HFFc6 (cell line): Measurements from ENCODE around the gene AGPAT1. TPM values are rescaled to one million over a fixed set of nuclear protein-coding genes. Genes with fewer than 3 reads are reported as not detected.

Experiments used
- DNase-seq: peaks from one replicate; pipeline ENCODE4 v3.0.0-alpha.2; 2018
- H3K27ac Mint-ChIP-seq: 2 replicates; pipeline ENCODE4 v1.8.0; 2020; ENCODE audit warnings: mild to moderate bottlenecking, mixed read lengths
- H3K27me3 Mint-ChIP-seq: 2 replicates; pipeline ENCODE4 v1.8.0; 2021; ENCODE audit warnings: mild to moderate bottlenecking, moderate library complexity, mixed read lengths; ENCODE audit not compliant: insufficient read depth
- H3K36me3 Mint-ChIP-seq: 2 replicates; pipeline ENCODE4 v1.8.0; 2021; ENCODE audit warnings: low read depth, mixed read lengths
- H3K4me1 Mint-ChIP-seq: 2 replicates; pipeline ENCODE4 v1.8.0; 2020; ENCODE audit warnings: low read depth, mixed read lengths
- H3K4me3 Mint-ChIP-seq: 2 replicates; pipeline ENCODE4 v1.8.0; 2020; ENCODE audit warnings: mild to moderate bottlenecking, moderate library complexity, mixed read lengths
- H3K9me3 Mint-ChIP-seq: 2 replicates; pipeline ENCODE4 v1.8.0; 2020; ENCODE audit warnings: mild to moderate bottlenecking, mixed read lengths
- CTCF ChIP-seq: fragments of 200-600 bp; sonication (generic); IDR thresholded peaks from 2 replicates; pipeline ENCODE4 v1.5.0; 2021; ENCODE audit warnings: antibody characterized with exemption, mild to moderate bottlenecking
- long read RNA-seq: library from polyadenylated mRNA; unstranded; transcript quantifications from one replicate; pipeline ENCODE4 v2.0.0, GENCODE V29; 2019
- total RNA-seq, 6 experiments: library from RNA; stranded (reverse); fragmentation: NEBNext Ultra II Directional; extraction: Animal tissue kit (Norgen Biotek cat#: 25700); gene quantifications; 2 replicates in 1 of 6; 3 replicates in 5 of 6; pipeline ENCODE4 v1.2.3, GENCODE V29; 2021

Gene AGPAT1, protein sequence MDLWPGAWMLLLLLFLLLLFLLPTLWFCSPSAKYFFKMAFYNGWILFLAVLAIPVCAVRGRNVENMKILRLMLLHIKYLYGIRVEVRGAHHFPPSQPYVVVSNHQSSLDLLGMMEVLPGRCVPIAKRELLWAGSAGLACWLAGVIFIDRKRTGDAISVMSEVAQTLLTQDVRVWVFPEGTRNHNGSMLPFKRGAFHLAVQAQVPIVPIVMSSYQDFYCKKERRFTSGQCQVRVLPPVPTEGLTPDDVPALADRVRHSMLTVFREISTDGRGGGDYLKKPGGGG
- total RNA-seq: 100 to 1,000 TPM in 5 of 6 experiments, 10 to 100 TPM in 1; 88.8 to 114 (median 104) TPM
- long read RNA-seq, transcript AGPAT1-203 (7 exons, 2,234 nt): major isoform, 23 of 70 reads
- long read RNA-seq, partial matches to known transcripts: 10 of 70 reads
- long read RNA-seq, other reads (novel, unspliced or antisense): 37 of 70 reads

- peaks cover 3% of the 10 kb centered on the region; the same call in 1 of the 2 replicates for H3K27me3 Mint-ChIP-seq
- peak within 1 kb of the TSS; percentile 99 for H3K27ac Mint-ChIP-seq
- H3K4me1 Mint-ChIP-seq: peaks cover 76% of the 10 kb centered on the region
- peak within 1 kb of the TSS; percentile 96 for H3K4me3 Mint-ChIP-seq
- DNase-seq: peak; percentile 98
- no peak for TF ChIP-seq CTCF
- H3K36me3 Mint-ChIP-seq: peaks cover 22% of the 10 kb centered on the region
- no peaks in the 10 kb centered on the region for H3K9me3 Mint-ChIP-seq
Observed at GRCh38 chr6:32175711-32176475, at the start of gene AGPAT1. TSS of gene AGPAT1 (minus strand) at chr6:32176084. CDS start at chr6:32171496, 4,588 bp downstream.

GRCh38 chr6:32224696-32225095, 48.8 kb upstream of the AGPAT1 start:
- Mint-ChIP-seq H3K36me3 (no peaks in the 10 kb centered on the region), H3K27me3 (peaks cover 30% of the 10 kb centered on the region), H3K4me1 (0 out of 2 replicates have a peak, but pooled peaks cover 7% of the 10 kb centered on the region), H3K9me3 (no peaks in the 10 kb centered on the region), H3K4me3 (no peak overlapping the region), H3K27ac (no peak overlapping the region)
- DNase-seq: no peak
- no peak for TF ChIP-seq CTCF

GRCh38 chr6:32223258-32224235, 47.7 kb upstream of the AGPAT1 start, which contains the start of gene NOTCH4:
TSS of gene NOTCH4 (minus strand) at chr6:32224067. CDS start at chr6:32223928, 139 bp downstream.
- Mint-ChIP-seq H3K27me3 (peaks cover 37% of the 10 kb centered on the region), H3K9me3 (no peaks in the 10 kb centered on the region), H3K4me1 (0 out of 2 replicates have a peak, but pooled peaks cover 7% of the 10 kb centered on the region), H3K27ac (no peak within 1 kb of the TSS), H3K36me3 (no peaks in the 10 kb centered on the region), H3K4me3 (no peak within 1 kb of the TSS)
- TF ChIP-seq CTCF: no peak
- DNase-seq: no peak

DNA sequence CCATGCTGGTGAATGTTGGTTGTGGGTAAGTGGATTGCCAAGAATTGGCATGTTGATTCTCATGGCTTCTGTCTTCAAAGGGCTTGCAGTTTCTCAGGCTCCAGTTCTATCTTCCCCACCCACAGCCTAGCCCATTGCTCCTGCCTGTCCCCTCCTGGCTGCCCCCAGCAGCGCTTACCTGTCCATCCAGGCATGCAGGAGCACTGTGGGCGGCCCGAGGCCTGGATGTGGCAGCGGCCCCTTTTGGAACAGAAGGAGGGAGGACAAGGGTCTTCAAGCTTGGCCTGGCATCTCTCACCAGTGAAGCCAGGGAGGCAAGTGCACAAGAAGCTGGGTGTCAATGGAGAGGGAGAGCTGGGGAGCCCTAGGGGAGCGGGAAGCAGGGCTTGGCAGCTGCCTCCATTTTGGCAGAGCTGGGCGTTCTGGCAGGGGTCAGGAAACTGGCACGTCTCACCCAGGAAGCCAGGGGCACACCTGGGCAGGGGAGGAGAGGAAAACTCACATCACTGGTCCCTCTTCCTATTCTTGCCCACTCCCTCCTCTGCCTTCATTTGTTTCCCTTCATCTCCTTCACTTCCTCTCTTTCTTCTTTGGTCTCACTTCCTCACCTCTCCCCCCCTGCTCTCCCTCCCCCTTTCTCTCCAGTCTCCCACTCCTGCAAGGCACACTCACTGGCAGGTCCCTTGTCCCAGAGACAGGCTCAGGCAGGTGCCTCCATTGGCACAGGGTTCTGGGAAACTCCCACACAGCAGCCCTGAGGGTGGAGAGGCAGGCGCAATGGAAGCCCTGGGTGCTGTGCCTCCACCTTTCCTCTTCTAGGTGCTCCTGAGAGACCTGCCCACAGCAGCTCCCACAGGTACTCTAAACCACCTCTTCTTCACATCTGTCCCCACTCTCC, 46.7 kb upstream of the AGPAT1 start:
- peaks cover 44% of the 10 kb centered on the region for H3K27me3 Mint-ChIP-seq
- DNase-seq: no peak
- no peak overlapping the region for H3K27ac Mint-ChIP-seq
- H3K9me3 Mint-ChIP-seq: no peaks in the 10 kb centered on the region
- no peak for TF ChIP-seq CTCF
- H3K4me3 Mint-ChIP-seq: no peak overlapping the region
- H3K36me3 Mint-ChIP-seq: no peaks in the 10 kb centered on the region
- H3K4me1 Mint-ChIP-seq: 0 out of 2 replicates have a peak, but pooled peaks cover 7% of the 10 kb centered on the region
